ENCODE data around the gene CTAG1B.
"Not testable (repeated sequence)": the region's sequence is repeated elsewhere in the genome, so short reads cannot be mapped to it uniquely, and the experiment has no call there.

The CTAG1B gene

DNA sequence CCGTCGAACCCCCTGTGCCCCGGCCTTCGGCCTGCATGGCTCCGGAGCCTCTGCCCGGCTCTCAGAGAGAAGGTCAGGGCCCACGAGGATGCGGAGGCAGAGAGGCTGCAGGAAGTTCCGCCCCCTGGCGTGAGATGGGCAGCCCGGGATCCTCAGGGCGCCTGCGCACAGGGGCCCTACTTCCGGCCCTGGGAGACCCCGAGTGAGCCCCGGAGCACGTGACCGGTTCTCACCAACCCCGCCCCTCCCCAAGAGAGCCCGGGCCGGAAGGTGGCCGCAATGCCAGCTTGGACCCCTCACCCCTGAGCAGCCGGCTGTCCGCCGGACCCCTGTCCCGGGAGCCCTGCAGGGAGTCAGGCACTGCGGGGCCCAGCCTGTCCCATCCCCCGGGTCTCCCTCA lies at the start of gene CTAG1B:
Gene CTAG1B (minus strand): TSS at position 101 of the 400 bp plus-strand sequence. CDS start 64 bp downstream, at position 37.
- not testable (repeated sequence) for DNase-seq

DNA sequence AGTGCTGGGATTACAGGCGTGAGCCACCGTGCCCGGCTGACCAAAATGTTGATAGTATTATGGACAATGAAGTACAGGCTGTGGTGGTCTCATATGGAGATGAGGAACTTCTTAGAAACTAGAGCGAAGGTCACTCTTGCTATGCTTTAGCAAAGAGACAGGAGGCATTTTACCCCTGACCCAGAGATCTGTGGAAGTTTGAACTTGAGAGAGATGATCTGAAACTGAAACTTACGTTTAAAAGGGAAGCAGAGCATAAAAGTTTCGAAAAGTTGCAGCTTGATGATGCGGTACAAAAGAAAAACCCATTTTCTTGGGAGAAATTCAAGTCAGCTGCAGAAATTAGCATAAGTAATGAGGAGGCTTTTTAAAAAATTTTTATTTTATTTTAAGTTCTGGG lies 42.8 kb upstream of the CTAG1B start:
- DNase-seq, result no peak

- DNase-seq, result no peak
These were observed 42.1 kb upstream of the CTAG1B start for GRCh38 chrX:154661170-154661569.

GRCh38 chrX:154660541-154660940 lies 41.5 kb upstream of the CTAG1B start:
- DNase-seq, result no peak

DNA sequence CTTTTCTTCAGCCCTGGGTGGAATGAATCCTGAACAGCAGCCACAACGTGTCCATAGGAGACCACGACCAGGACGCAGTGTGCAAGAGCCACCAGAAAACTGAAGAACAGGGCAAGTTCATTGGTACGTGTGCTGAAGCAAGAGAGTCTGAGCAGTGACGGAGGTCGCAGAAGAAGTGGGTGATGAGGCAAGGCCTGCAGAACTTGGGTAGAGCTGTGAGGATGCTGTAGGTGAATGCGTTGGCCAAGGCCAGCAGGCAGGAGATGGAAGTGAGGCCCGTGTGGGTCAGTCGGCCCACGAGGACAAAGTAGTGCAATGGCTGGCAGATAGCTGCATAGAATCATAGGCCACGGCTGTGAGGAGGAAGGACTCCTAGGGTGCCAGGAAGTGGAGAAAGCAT lies 39.9 kb upstream of the CTAG1B start:
- no peak for DNase-seq

DNA sequence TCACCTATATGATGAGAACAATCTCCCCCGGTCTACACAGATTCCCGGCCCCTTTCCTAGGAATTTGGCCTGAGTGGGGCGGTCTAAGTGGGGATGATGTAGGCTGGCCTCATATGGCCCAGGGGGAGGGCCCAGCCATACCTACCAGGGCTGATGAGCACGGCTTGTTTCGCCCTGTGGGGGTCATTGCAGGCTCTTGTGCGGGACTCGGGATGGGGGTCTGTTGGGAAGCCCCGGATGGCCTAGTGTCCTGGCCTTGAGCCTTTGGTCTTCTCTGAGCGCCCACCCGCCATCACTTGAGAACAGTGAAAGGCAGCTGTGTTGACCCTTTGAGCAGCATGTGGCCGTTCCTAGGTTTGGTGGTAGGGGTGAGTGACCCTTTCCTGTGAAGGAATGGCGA lies 39.1 kb upstream of the CTAG1B start:
- DNase-seq, result no peak

DNA sequence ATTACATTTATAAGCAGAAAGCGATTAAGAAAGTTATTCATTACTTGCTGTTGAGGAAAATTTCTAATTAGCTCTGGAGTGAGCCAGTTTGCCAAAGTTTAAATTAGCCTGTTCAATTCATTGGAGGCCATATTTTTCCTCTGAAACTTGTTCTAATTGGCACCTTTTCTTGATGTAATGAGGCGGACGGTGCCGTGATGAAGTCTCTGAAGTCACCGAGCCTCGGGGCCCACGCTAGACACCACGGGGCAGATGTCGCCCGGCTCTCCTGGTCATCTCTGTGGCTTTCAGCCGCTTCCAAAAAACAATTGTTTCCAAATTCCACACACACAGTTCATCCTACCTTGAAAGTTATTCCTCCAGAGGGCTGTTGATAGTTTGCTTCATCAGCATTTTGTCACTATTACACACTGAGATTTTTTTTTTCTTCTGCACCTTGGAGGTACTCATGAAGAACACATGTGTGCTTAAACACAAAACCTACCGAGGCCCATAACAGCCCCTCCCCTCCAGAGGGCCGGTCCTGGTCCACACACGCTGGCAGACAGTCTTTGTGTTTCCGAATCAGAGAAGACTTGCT lies 38.2 kb upstream of the CTAG1B start:
- no peak for DNase-seq

DNA sequence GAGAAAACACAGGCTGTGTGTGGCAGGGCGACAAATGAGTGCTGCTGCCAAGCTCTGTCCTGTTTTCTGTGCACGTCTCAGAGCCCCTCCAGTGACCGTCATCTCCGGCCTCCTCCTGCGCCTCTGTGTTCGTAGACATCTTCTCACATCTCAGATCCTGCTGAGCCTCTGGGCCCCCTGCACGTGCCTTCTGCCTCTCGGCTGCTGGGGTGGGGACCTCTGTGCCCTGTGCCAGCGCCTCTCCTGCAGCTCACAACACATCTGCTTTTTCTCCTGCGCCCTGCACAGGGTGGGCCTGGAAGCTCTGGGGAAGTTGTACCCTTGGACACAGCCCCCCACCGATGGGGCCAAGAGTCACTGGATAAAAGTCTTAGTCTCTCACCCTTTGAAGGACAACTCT lies 36.7 kb upstream of the CTAG1B start:
- no peak for DNase-seq

GRCh38 chrX:154655346-154655745 lies 36.3 kb upstream of the CTAG1B start:
- DNase-seq, result no peak

- no peak for DNase-seq
These were observed 35.8 kb upstream of the CTAG1B start for GRCh38 chrX:154654925-154655324.

GRCh38 chrX:154654372-154654771 lies 35.3 kb upstream of the CTAG1B start:
- no peak for DNase-seq

- DNase-seq, result not testable (repeated sequence)
These were observed 34.3 kb upstream of the CTAG1B start, which contains the start of gene CTAG2 for GRCh38 chrX:154653413-154653812. Gene CTAG2, minus strand, starts transcription at chrX:154653579. Its CDS starts 64 bp downstream, at chrX:154653515.

GRCh38 chrX:154653048-154653401 lies 33.9 kb upstream of the CTAG1B start:
- DNase-seq, result no peak

DNA sequence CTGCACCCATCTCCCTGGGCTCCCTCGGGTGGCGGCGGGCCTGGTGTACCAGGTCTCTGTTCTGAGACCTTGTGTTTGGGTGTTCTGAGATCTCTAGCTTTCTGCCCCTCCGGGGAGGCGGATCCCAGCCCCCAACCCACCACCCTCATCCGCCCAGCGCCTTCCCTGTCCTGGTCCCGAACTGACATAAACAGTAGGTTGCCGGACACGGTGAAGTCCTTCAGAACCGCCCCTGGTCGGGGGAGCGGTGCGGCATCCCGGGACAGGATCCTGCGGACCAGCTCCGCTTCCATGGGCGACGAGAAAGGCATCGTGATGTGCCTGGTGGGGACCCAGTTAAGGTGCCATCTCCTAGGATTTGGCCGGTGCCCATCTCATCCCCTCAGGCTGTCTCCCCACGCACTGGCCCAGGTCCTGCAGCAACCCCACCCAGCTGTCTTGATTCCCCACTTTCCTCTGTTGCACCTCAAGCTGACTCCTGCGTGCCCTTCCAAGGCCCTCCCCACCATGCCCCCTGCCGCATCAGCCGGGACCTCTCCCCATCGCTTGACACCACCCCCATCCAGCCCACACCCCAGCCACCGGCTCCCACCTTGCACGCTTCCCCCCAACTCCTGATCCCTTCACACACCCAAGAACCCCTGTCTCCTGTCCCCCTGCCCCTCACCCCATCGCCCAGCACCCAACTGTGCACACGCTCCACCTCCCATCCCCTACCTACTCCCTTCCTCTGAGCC lies 33.4 kb upstream of the CTAG1B start:
- no peak for DNase-seq

GRCh38 chrX:154650221-154650510 lies 31.1 kb upstream of the CTAG1B start:
- DNase-seq, result no peak

GRCh38 chrX:154649503-154650220 lies 30.6 kb upstream of the CTAG1B start:
- DNase-seq, result no peak

DNA sequence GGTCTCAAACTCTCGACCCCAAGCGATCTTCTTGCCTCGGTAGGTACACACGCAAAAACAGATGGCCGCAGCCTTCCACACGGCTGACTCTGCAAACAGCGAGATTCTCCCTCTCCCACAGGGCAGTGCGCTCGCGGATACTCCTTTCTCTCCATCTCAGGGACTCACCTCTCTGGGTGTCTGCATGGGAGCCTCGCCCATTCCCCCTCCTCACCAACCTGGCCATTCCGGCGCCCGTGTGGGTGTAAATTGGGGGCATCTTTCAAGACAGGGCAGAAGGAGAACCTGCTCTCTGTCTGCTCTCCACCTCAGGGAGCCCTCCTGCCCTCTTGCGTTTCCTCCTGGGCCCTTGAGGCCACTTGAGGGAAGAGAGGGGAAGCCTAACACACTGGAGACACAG lies 29.8 kb upstream of the CTAG1B start:
- no peak for DNase-seq

GRCh38 chrX:154645745-154646378 lies 26.8 kb upstream of the CTAG1B start:
- DNase-seq, result not testable (repeated sequence)

GRCh38 chrX:154643708-154644107 lies 24.6 kb upstream of the CTAG1B start:
- DNase-seq, result not testable (repeated sequence)

- DNase-seq, result not testable (repeated sequence)
These were observed 22.7 kb upstream of the CTAG1B start for GRCh38 chrX:154641740-154642139.

- not testable (repeated sequence) for DNase-seq
These were observed 14.6 kb upstream of the CTAG1B start for GRCh38 chrX:154633661-154634060.

- not testable (repeated sequence) for DNase-seq
These were observed 11.9 kb upstream of the CTAG1B start for GRCh38 chrX:154630949-154631348.

- DNase-seq, result not testable (repeated sequence)
These were observed 9.9 kb upstream of the CTAG1B start for GRCh38 chrX:154628960-154629359.

Data from stimulated activated CD4-positive, alpha-beta T cell treated with anti-CD3 and anti-CD28 coated beads, Interleukin-15, amount 100 ng/mL, for 24 hours (primary cell).